CD14-positive monocyte (primary cell): ENCODE measurements around the gene TYRP1. TPM values are rescaled to one million over a fixed set of nuclear protein-coding genes. Genes with fewer than 3 reads are reported as not detected.

ENCODE experiments used
- DNase-seq, 3 donors: peaks; one replicate each; pipeline ENCODE4 v3.0.0-alpha.2; 2011 to 2022
- H2AFZ ChIP-seq: 2 replicates; pipeline ENCODE4 v1.6.0; 2012; ENCODE audit warnings: mild to moderate bottlenecking, low read depth, low read length, inconsistent platforms; ENCODE audit not compliant: insufficient read depth, poor library complexity, severe bottlenecking
- H3K27ac ChIP-seq, 2 donors: 1 replicate in 1 of 2; 2 replicates in 1 of 2; pipeline ENCODE4 v1.5.1; 2012 to 2013; ENCODE audit warnings: low read length in 2 of 2, control low read depth in 1 of 2, inconsistent platforms in 1 of 2, low read depth in 1 of 2, mild to moderate bottlenecking in 1 of 2
- H3K27me3 ChIP-seq, 2 donors: one replicate each; pipeline versions ENCODE4 v1.6.0 to v1.6.1; 2011 to 2013; ENCODE audit warnings: low read length in 2 of 2; ENCODE audit not compliant: control insufficient read depth in 2 of 2, insufficient read depth in 2 of 2
- H3K36me3 ChIP-seq, 2 donors: replicated peaks in 1 of 2; 1 replicate in 1 of 2; 2 replicates in 1 of 2; pipeline versions ENCODE4 v1.5.1 to v1.6.1; 2012 to 2013; ENCODE audit warnings: low read length in 2 of 2, control low read depth in 1 of 2, inconsistent platforms in 1 of 2, mild to moderate bottlenecking in 1 of 2; ENCODE audit not compliant: insufficient read depth in 2 of 2, control insufficient read depth in 1 of 2
- H3K4me1 ChIP-seq, 2 donors: 1 replicate in 1 of 2; 2 replicates in 1 of 2; pipeline versions ENCODE4 v1.5.1 to v1.6.1; 2012 to 2013; ENCODE audit warnings: low read length in 2 of 2, control low read depth in 1 of 2, inconsistent platforms in 1 of 2, mild to moderate bottlenecking in 1 of 2, moderate library complexity in 1 of 2; ENCODE audit not compliant: insufficient read depth in 2 of 2, control insufficient read depth in 1 of 2
- H3K4me2 ChIP-seq: replicated peaks from 2 replicates; pipeline ENCODE3; 2012; ENCODE audit warnings: low read length, moderate library complexity, mild to moderate bottlenecking; ENCODE audit not compliant: poor library complexity, severe bottlenecking; ENCODE audit errors: extremely low read depth
- H3K4me3 ChIP-seq, 3 experiments: fragments of 200-600 bp in 1 of 3; sonication (generic) in 1 of 3; replicated peaks in 1 of 3; 1 replicate in 2 of 3; 2 replicates in 1 of 3; pipeline ENCODE4 v1.5.1; 2011 to 2013; ENCODE audit warnings: low read length in 3 of 3, mild to moderate bottlenecking in 3 of 3, control low read depth in 2 of 3, low read depth in 2 of 3, inconsistent platforms in 1 of 3, moderate library complexity in 1 of 3
- H3K79me2 ChIP-seq: 2 replicates; pipeline ENCODE4 v1.6.0; 2012; ENCODE audit warnings: mild to moderate bottlenecking, control low read depth, inconsistent platforms, low read length, moderate library complexity; ENCODE audit not compliant: insufficient read depth
- H3K9ac ChIP-seq: 2 replicates; pipeline ENCODE4 v1.6.0; 2017; ENCODE audit warnings: low read length, mild to moderate bottlenecking; ENCODE audit not compliant: insufficient read depth, poor library complexity, severe bottlenecking
- H3K9me3 ChIP-seq, 2 donors: replicated peaks in 1 of 2; 1 replicate in 1 of 2; 2 replicates in 1 of 2; pipeline versions ENCODE4 v1.5.1 to v1.6.1; 2012 to 2013; ENCODE audit warnings: low read length in 2 of 2, control low read depth in 1 of 2; ENCODE audit not compliant: control insufficient read depth in 1 of 2, insufficient read depth in 1 of 2
- H4K20me1 ChIP-seq: 2 replicates; pipeline ENCODE4 v1.6.0; 2012; ENCODE audit warnings: mild to moderate bottlenecking, low read length, control low read depth, moderate library complexity; ENCODE audit not compliant: insufficient read depth
- H3K27ac Mint-ChIP-seq, 7 donors: one replicate each; pipeline ENCODE4 v1.8.0; 2020; ENCODE audit warnings: mild to moderate bottlenecking in 7 of 7, mixed read lengths in 7 of 7, moderate library complexity in 6 of 7, inconsistent platforms in 2 of 7
- H3K27me3 Mint-ChIP-seq, 3 donors: one replicate each; pipeline ENCODE4 v1.8.0; 2021 to 2022; ENCODE audit warnings: low read depth in 3 of 3, mild to moderate bottlenecking in 3 of 3, mixed read lengths in 3 of 3, moderate library complexity in 3 of 3, inconsistent platforms in 1 of 3
- H3K36me3 Mint-ChIP-seq, 2 donors: one replicate each; pipeline ENCODE4 v1.8.0; 2020; ENCODE audit warnings: mixed read lengths in 2 of 2, inconsistent platforms in 1 of 2, mild to moderate bottlenecking in 1 of 2
- H3K4me1 Mint-ChIP-seq: one replicate; pipeline ENCODE4 v1.8.0; 2020; ENCODE audit warnings: mild to moderate bottlenecking, mixed read lengths
- H3K4me3 Mint-ChIP-seq, 2 donors: one replicate each; pipeline ENCODE4 v1.8.0; 2020; ENCODE audit warnings: mild to moderate bottlenecking in 2 of 2, mixed read lengths in 2 of 2, moderate library complexity in 1 of 2
- H3K9me3 Mint-ChIP-seq, 7 donors: one replicate each; pipeline ENCODE4 v1.8.0; 2020 to 2022; ENCODE audit warnings: mixed read lengths in 7 of 7, mild to moderate bottlenecking in 6 of 7, moderate library complexity in 6 of 7, inconsistent platforms in 2 of 7
- CTCF ChIP-seq: fragments of 200-600 bp; IDR thresholded peaks from one replicate; pipeline ENCODE4 v1.8.0; 2022; ENCODE audit warnings: antibody characterized with exemption, mild to moderate bottlenecking
- WGBS: methylation state at CpG from one replicate; pipeline ENCODE4 v1.1.5; 2013; ENCODE audit warnings: missing lambda C conversion rate; ENCODE audit not compliant: insufficient coverage; 5-methylcytosine and 5-hydroxymethylcytosine counted together
- intact Hi-C, 2 donors: fragments of 100-400 bp; cut with micrococcal nuclease; formaldehyde crosslinking; loops; one replicate each; pipeline versions ENCODE4 v1.15.0 to v1.15.1; 2023
- polyA minus RNA-seq: library from RNA; depleted of rRNA, polyadenylated mRNA; stranded (reverse); fragments of >200 nt; gene quantifications from 2 replicates; pipeline ENCODE4 v1.2.3, GENCODE V29; 2012
- polyA plus RNA-seq, 3 donors: library from polyadenylated mRNA; depleted of rRNA in 1 of 3; unstranded in 2 of 3; stranded (reverse) in 1 of 3; fragments of 300-500 nt in 2 of 3; fragments of >200 nt in 1 of 3; fragmentation: Illumina TruSeq in 2 of 3; gene quantifications; 1 replicate in 2 of 3; 2 replicates in 1 of 3; pipeline ENCODE4 v1.2.3, GENCODE V29; 2012 to 2021
- total RNA-seq, 12 experiments: library from RNA in 1 of 12; stranded (reverse) in 1 of 12; fragments of 120-200 nt in 1 of 12; gene quantifications; one replicate each; pipeline ENCODE4 v1.2.4 and lab custom pipeline; 2013 to 2026; ENCODE audit warnings: mixed read lengths in 6 of 12, inconsistent platforms in 1 of 12

TYRP1 gene, protein sequence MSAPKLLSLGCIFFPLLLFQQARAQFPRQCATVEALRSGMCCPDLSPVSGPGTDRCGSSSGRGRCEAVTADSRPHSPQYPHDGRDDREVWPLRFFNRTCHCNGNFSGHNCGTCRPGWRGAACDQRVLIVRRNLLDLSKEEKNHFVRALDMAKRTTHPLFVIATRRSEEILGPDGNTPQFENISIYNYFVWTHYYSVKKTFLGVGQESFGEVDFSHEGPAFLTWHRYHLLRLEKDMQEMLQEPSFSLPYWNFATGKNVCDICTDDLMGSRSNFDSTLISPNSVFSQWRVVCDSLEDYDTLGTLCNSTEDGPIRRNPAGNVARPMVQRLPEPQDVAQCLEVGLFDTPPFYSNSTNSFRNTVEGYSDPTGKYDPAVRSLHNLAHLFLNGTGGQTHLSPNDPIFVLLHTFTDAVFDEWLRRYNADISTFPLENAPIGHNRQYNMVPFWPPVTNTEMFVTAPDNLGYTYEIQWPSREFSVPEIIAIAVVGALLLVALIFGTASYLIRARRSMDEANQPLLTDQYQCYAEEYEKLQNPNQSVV
- not detected for total RNA-seq (2013)
- polyA plus RNA-seq (not detected), polyA minus RNA-seq (not detected in 2 replicates), total RNA-seq (lab: John Stamatoyannopoulos, UW) (0 to 1.5 (median 0) reads per million in 11 experiments)

DNA sequence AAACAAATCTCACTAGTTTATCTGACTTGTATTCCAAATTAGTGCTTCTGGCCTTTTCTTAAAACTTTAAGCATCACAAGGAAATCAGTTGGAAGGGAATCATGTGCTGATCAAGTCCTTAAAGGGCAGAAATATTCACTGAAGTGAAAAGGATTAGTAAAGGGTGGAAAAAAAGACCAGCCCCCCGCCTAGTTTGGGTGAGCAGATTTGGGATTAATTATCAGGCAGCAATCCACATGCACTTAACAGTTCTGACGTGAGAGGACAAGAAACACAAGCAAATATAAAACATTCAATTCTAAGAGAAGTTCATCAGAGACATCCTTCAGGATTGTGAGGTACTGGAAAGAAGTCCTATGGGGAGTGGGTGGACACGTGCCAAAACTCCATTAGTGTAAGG is at the start of gene TYRP1:
TSS of gene TYRP1 (plus strand) at position 245 of the 400 bp plus-strand sequence. CDS start 612 bp downstream, outside the sequence.
- Mint-ChIP-seq H3K27me3 (no peaks in the 10 kb centered on the region), H3K36me3 (no peaks in the 10 kb centered on the region), H3K4me3 (no peak within 1 kb of the TSS), H3K9me3 (peaks cover 0 to 7% (median 3%) of the 10 kb centered on the region in 7 donors), H3K4me1 (peaks cover 17% of the 10 kb centered on the region), H3K27ac (no peak within 1 kb of the TSS)
- TF ChIP-seq CTCF, result no peak
- Histone ChIP-seq H3K27ac (no peak within 1 kb of the TSS), H3K4me3 (no peak within 1 kb of the TSS), H3K9me3 (no peaks in the 10 kb centered on the region), H3K4me1 (peaks cover 4 to 9% of the 10 kb centered on the region in 2 donors), H3K79me2 (no peaks in the 10 kb centered on the region), H2AFZ (no peak within 1 kb of the TSS), H3K4me2 (no peak within 1 kb of the TSS), H3K36me3 (no peaks in the 10 kb centered on the region), H3K27me3 (no peaks in the 10 kb centered on the region), H3K9ac (no peak within 1 kb of the TSS), H4K20me1 (no peaks in the 10 kb centered on the region)
- WGBS, result no CpG with 5 or more reads among the region's 3 CpGs
- no peak for DNase-seq
- intact Hi-C loops, result no loop called here

DNA sequence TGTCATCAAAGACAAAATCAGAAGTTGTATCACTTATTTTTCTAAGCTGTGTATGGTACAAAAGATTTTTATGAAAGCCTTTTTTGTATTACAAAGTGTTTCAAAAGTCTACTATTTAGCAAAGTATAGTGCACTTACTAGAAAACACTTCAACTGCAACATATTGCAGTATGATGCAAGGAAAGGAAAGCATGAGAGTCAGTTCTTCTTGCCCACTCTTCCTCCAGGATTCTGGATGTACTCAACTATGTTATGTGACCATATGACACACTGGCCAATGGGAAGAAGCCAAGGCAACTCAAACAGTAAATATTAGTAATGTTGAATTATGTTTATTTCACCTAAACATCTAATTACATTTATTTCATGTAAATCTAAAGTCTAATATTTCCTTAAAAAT is 49.5 kb upstream of the TYRP1 start:
- Histone ChIP-seq H4K20me1 (no peaks in the 10 kb centered on the region), H3K27ac (no peak overlapping the region), H3K4me3 (no peak overlapping the region), H3K27me3 (no peaks in the 10 kb centered on the region), H3K36me3 (no peaks in the 10 kb centered on the region), H3K4me2 (no peak overlapping the region), H2AFZ (no peak overlapping the region), H3K79me2 (no peaks in the 10 kb centered on the region), H3K9ac (no peak overlapping the region), H3K4me1 (no peaks in the 10 kb centered on the region), H3K9me3 (no peaks in the 10 kb centered on the region)
- no peak for TF ChIP-seq CTCF
- Mint-ChIP-seq H3K4me1 (no peaks in the 10 kb centered on the region), H3K27ac (no peak overlapping the region), H3K36me3 (no peaks in the 10 kb centered on the region), H3K27me3 (peaks cover 0 to 2% (median 2%) of the 10 kb centered on the region in 3 donors), H3K4me3 (no peak overlapping the region), H3K9me3 (peaks cover 0 to 2% (median 0%) of the 10 kb centered on the region in 7 donors)
- intact Hi-C loops, result no loop called here
- no peak for DNase-seq
